IMR-90 (cell line): Measurements from ENCODE around the gene ANKIB1. TPM values are rescaled to one million over a fixed set of nuclear protein-coding genes. Genes with fewer than 3 reads are reported as not detected.

Experiments
- ATAC-seq: fragments of 200-7000 bp; cut with Tn5 transposase; 2 replicates; pipeline ENCODE4 v1.9.1; 2020; ENCODE audit warnings: low read depth, mild to moderate bottlenecking, moderate library complexity
- BruUV-seq: library from RNA; stranded (reverse); fragments of 400-500 nt; replicated peaks from 2 replicates; lab custom pipeline; 2021; lab: Mats Ljungman, UMichigan
- CTCF ChIA-PET: fragments of 300-600 bp; formaldehyde crosslinking; extraction: SDS; loops from one replicate; lab custom pipeline; 2021; ENCODE audit warnings: antibody characterized with exemption; lab: Yijun Ruan, JAX
- POLR2A ChIA-PET: fragments of 300-600 bp; sonication (Branson Sonifier 250); formaldehyde crosslinking; loops from one replicate; lab custom pipeline; 2022; ENCODE audit warnings: antibody characterized with exemption; ENCODE audit not compliant: unreplicated experiment; lab: Charles Lee
- DNase-seq: peaks from one replicate; pipeline ENCODE4 v3.0.0; 2013
- H2AFZ ChIP-seq: replicated peaks from 2 replicates; pipeline ENCODE3; 2013; ENCODE audit warnings: low read length, mild to moderate bottlenecking; ENCODE audit not compliant: poor library complexity
- H2AK5ac ChIP-seq: 2 replicates; pipeline ENCODE4 v1.6.1; 2013; ENCODE audit warnings: low read depth, low read length, inconsistent platforms
- H2AK9ac ChIP-seq: replicated peaks from 2 replicates; pipeline ENCODE3; 2013; ENCODE audit warnings: mild to moderate bottlenecking, low read depth, low read length, moderate library complexity; ENCODE audit not compliant: poor library complexity
- H2BK120ac ChIP-seq: 2 replicates; pipeline ENCODE4 v1.6.1; 2013; ENCODE audit warnings: low read depth, low read length, inconsistent platforms
- H2BK15ac ChIP-seq: 3 replicates; pipeline ENCODE4 v1.6.1; 2013; ENCODE audit warnings: low read depth, low read length, inconsistent platforms
- H2BK20ac ChIP-seq: 2 replicates; pipeline ENCODE4 v1.6.1; 2013; ENCODE audit warnings: low read depth, mild to moderate bottlenecking, inconsistent platforms, low read length, moderate library complexity
- H2BK5ac ChIP-seq: 2 replicates; pipeline ENCODE4 v1.6.1; 2013; ENCODE audit warnings: mild to moderate bottlenecking, low read depth, low read length, inconsistent platforms; ENCODE audit not compliant: poor library complexity, severe bottlenecking
- H3K14ac ChIP-seq: replicated peaks from 2 replicates; pipeline ENCODE4 v1.6.1; 2013; ENCODE audit warnings: low read depth, low read length, inconsistent platforms
- H3K18ac ChIP-seq: 2 replicates; pipeline ENCODE4 v1.6.1; 2013; ENCODE audit warnings: low read depth, low read length, control low read depth
- H3K23ac ChIP-seq: 2 replicates; pipeline ENCODE4 v1.6.1; 2013; ENCODE audit warnings: low read depth, low read length, inconsistent platforms
- H3K27ac ChIP-seq: 2 replicates; pipeline ENCODE4 v1.5.1; 2013; ENCODE audit warnings: mild to moderate bottlenecking, control low read depth, low read length; ENCODE audit not compliant: insufficient read depth
- H3K27me3 ChIP-seq: 2 replicates; pipeline ENCODE4 v1.6.1; 2013; ENCODE audit warnings: low read length; ENCODE audit not compliant: control insufficient read depth, insufficient read depth
- H3K36me3 ChIP-seq: 2 replicates; pipeline ENCODE4 v1.6.1; 2013; ENCODE audit warnings: low read length, mixed read lengths; ENCODE audit not compliant: control insufficient read depth, insufficient read depth
- H3K4ac ChIP-seq: 2 replicates; pipeline ENCODE4 v1.6.1; 2013; ENCODE audit warnings: low read depth, low read length, inconsistent platforms
- H3K4me1 ChIP-seq: 2 replicates; pipeline ENCODE4 v1.6.1; 2013; ENCODE audit warnings: low read length, mixed read lengths; ENCODE audit not compliant: control insufficient read depth, insufficient read depth
- H3K4me2 ChIP-seq: 2 replicates; pipeline ENCODE4 v1.6.1; 2013; ENCODE audit warnings: low read depth, mild to moderate bottlenecking, control low read depth, low read length, moderate library complexity
- H3K4me3 ChIP-seq: 2 replicates; pipeline ENCODE4 v1.5.1; 2013; ENCODE audit warnings: low read depth, mild to moderate bottlenecking, control low read depth, low read length, moderate library complexity; ENCODE audit not compliant: insufficient read depth
- H3K56ac ChIP-seq: 2 replicates; pipeline ENCODE4 v1.6.1; 2013; ENCODE audit warnings: low read length, inconsistent platforms; ENCODE audit not compliant: insufficient read depth; ENCODE audit errors: extremely low read depth
- H3K79me1 ChIP-seq, 2 experiments: 2 replicates each; pipeline ENCODE4 v1.6.1; 2013; ENCODE audit warnings: low read length in 2 of 2, inconsistent platforms in 1 of 2, low read depth in 1 of 2
- H3K9ac ChIP-seq: 2 replicates; pipeline ENCODE4 v1.6.1; 2013; ENCODE audit warnings: low read depth, low read length, control low read depth
- H3K9me1 ChIP-seq: 2 replicates; pipeline ENCODE4 v1.6.1; 2013; ENCODE audit warnings: low read length, inconsistent platforms; ENCODE audit not compliant: insufficient read depth
- H3K9me3 ChIP-seq: 2 replicates; pipeline ENCODE4 v1.6.1; 2013; ENCODE audit warnings: low read length; ENCODE audit not compliant: control insufficient read depth, insufficient read depth
- H4K20me1 ChIP-seq: 2 replicates; pipeline ENCODE4 v1.6.1; 2013; ENCODE audit warnings: low read length, inconsistent platforms; ENCODE audit not compliant: insufficient read depth
- H4K5ac ChIP-seq: 2 replicates; pipeline ENCODE4 v1.6.1; 2013; ENCODE audit warnings: mild to moderate bottlenecking, low read depth, low read length, control low read depth
- H4K8ac ChIP-seq, 2 experiments: 2 replicates each; pipeline ENCODE4 v1.6.1; 2013; ENCODE audit warnings: low read depth in 2 of 2, low read length in 2 of 2, control low read depth in 1 of 2, inconsistent platforms in 1 of 2
- H4K91ac ChIP-seq: 2 replicates; pipeline ENCODE4 v1.6.1; 2013; ENCODE audit warnings: low read depth, low read length, inconsistent platforms; ENCODE audit not compliant: insufficient read depth
- BHLHE40 ChIP-seq: fragments of 150-350 bp; IDR thresholded peaks from 2 replicates; pipeline ENCODE4 v1.6.1; 2016; ENCODE audit warnings: mild to moderate bottlenecking, low read depth, low read length
- CEBPB ChIP-seq: IDR thresholded peaks from 2 replicates; pipeline ENCODE4 v1.6.1; 2012; ENCODE audit warnings: low read depth, low read length, improper control_type of control experiment
- CHD1 ChIP-seq: IDR thresholded peaks from 2 replicates; pipeline ENCODE4 v1.6.1; 2012; ENCODE audit warnings: low read depth, low read length, improper control_type of control experiment
- FOS ChIP-seq: fragments of 150-350 bp; IDR thresholded peaks from 2 replicates; pipeline ENCODE4 v1.6.1; 2016; ENCODE audit warnings: low read depth, low read length
- MAFK ChIP-seq: IDR thresholded peaks from 2 replicates; pipeline ENCODE4 v1.6.1; 2012; ENCODE audit warnings: low read depth, low read length, improper control_type of control experiment
- MXI1 ChIP-seq: IDR thresholded peaks from 2 replicates; pipeline ENCODE4 v1.6.1; 2012; ENCODE audit warnings: low read depth, mild to moderate bottlenecking, low read length, moderate library complexity, borderline replicate concordance
- NFE2L2 ChIP-seq: fragments of 150-350 bp; IDR thresholded peaks from 2 replicates; pipeline ENCODE4 v1.6.1; 2016; ENCODE audit warnings: low read depth, mild to moderate bottlenecking, low read length
- POLR2A ChIP-seq: IDR thresholded peaks from 2 replicates; pipeline ENCODE4 v1.6.1; 2012; ENCODE audit warnings: mild to moderate bottlenecking, low read depth, low read length
- RAD21 ChIP-seq: IDR thresholded peaks from 2 replicates; pipeline ENCODE4 v1.6.1; 2012; ENCODE audit warnings: low read length, improper control_type of control experiment
- RCOR1 ChIP-seq: IDR thresholded peaks from 2 replicates; pipeline ENCODE4 v1.6.1; 2012; ENCODE audit warnings: mild to moderate bottlenecking, low read length, improper control_type of control experiment; ENCODE audit not compliant: insufficient replicate concordance
- RFX5 ChIP-seq: IDR thresholded peaks from 2 replicates; pipeline ENCODE4 v1.8.0; 2012; ENCODE audit warnings: low read depth, mild to moderate bottlenecking, low read length, moderate library complexity
- SMC3 ChIP-seq: fragments of 150-350 bp; IDR thresholded peaks from 2 replicates; pipeline ENCODE4 v1.6.1; 2016; ENCODE audit warnings: low read depth, mild to moderate bottlenecking, antibody characterized with exemption, low read length, moderate library complexity
- WGBS, 2 experiments: methylation state at CpG; one replicate each; pipeline versions ENCODE4 v1.1.5 to v1.1.7; 2013; ENCODE audit warnings: missing lambda C conversion rate in 2 of 2; ENCODE audit not compliant: insufficient read length in 1 of 2; ENCODE audit errors: extremely low coverage in 2 of 2; 5-methylcytosine and 5-hydroxymethylcytosine counted together
- dilution Hi-C: fragments of 300-500 bp; cut with HindIII; formaldehyde crosslinking; loops from one replicate; pipeline ENCODE4 v1.14.3; 2018; ENCODE audit warnings: low sequenced_read_pairs; ENCODE audit not compliant: unreplicated experiment
- in situ Hi-C: fragments of 300-500 bp; cut with MboI; formaldehyde crosslinking; loops from 3 replicates; pipeline ENCODE4 v1.14.3; 2019; ENCODE audit warnings: low sequenced_read_pairs, inconsistent platforms, mixed read lengths
- intact Hi-C: fragments of 100-400 bp; cut with micrococcal nuclease; formaldehyde crosslinking; loops from 2 replicates; pipeline ENCODE4 v1.10.0; 2022
- polyA plus RNA-seq, 3 experiments: library from polyadenylated mRNA; depleted of rRNA; stranded (reverse); fragments of >200 nt; gene quantifications; 2 replicates each; pipeline ENCODE4 v1.2.3, GENCODE V29; 2012; ENCODE audit warnings: low replicate concordance in 1 of 3
- total RNA-seq: library from RNA; depleted of rRNA; stranded (reverse); fragments of >200 nt; gene quantifications from 2 replicates; pipeline ENCODE4 v1.2.3, GENCODE V29; 2012
- TF ChIP-seq, protein P1 (sequence below): fragments of 150-350 bp; IDR thresholded peaks from 2 replicates; pipeline ENCODE4 v1.6.1; 2017; ENCODE audit warnings: mild to moderate bottlenecking, antibody characterized with exemption, low read length, low read depth
- TF ChIP-seq, protein P2 (sequence below): fragments of 150-350 bp; IDR thresholded peaks from 2 replicates; pipeline ENCODE4 v1.6.1; 2016; ENCODE audit warnings: low read depth, mild to moderate bottlenecking, low read length, moderate library complexity, borderline replicate concordance

Gene ANKIB1
- total and polyA plus RNA-seq, 2 of the 4 experiments (the other 2 are of a cell fraction) = 18.7 to 33.9 TPM

DNA sequence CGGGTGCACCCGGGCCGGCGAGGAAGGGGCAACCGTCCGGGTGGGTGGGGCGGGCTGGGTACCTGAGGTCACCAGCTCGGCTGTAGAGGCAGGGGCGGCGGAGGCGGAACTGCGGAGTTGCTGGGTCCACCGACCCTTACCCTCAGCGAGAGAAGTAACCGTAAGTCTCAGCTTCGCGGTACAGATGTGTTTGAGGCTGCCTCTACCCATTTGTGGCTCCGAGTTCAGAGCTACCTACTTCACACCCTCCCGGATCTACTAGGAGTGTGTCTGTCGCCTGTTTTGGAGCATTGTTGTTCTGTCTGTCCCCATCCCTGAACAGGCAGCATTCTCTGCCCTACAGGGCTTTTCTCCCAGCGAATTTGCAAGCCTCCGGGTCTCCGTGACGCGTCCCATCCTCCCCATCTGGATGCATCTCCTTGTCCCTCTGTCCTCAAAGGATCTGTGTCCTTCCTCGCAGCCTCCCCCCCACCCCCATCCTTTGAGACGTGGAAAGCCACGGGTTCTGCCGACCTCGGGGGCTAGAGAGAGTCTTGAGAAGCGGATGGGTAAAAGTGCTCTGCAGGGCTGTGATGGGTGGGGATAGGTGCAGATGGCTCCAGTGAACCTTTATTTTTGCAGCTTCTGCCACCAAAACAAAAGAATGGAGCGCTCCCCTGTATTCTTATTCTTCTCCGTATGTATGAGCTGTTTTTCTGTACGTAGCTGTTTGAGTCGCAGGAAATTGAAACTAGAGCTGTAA, 757 bp downstream of the ANKIB1 start:
- in situ Hi-C loops = no loop called here
- BruUV-seq = no TSS peak
- POLR2A ChIA-PET = no interaction called here
- TF ChIP-seq BHLHE40 = no peak
- no peak for TF ChIP-seq SMC3
- TF ChIP-seq, protein P1, sequence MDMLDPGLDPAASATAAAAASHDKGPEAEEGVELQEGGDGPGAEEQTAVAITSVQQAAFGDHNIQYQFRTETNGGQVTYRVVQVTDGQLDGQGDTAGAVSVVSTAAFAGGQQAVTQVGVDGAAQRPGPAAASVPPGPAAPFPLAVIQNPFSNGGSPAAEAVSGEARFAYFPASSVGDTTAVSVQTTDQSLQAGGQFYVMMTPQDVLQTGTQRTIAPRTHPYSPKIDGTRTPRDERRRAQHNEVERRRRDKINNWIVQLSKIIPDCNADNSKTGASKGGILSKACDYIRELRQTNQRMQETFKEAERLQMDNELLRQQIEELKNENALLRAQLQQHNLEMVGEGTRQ = no peak
- no peak for TF ChIP-seq RCOR1
- TF ChIP-seq MXI1 = no peak
- TF ChIP-seq RFX5 = no peak
- TF ChIP-seq MAFK = no peak
- TF ChIP-seq, protein P2, sequence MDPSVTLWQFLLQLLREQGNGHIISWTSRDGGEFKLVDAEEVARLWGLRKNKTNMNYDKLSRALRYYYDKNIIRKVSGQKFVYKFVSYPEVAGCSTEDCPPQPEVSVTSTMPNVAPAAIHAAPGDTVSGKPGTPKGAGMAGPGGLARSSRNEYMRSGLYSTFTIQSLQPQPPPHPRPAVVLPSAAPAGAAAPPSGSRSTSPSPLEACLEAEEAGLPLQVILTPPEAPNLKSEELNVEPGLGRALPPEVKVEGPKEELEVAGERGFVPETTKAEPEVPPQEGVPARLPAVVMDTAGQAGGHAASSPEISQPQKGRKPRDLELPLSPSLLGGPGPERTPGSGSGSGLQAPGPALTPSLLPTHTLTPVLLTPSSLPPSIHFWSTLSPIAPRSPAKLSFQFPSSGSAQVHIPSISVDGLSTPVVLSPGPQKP = no peak
- TF ChIP-seq NFE2L2 = no peak
- TF ChIP-seq CHD1 = no peak
- TF ChIP-seq RAD21 = no peak
- no peak for TF ChIP-seq POLR2A
- no peak for TF ChIP-seq FOS
- TF ChIP-seq CEBPB = no peak

More for the DNA sequence above, 757 bp downstream of the ANKIB1 start:
- no peak overlapping the region for H2BK20ac ChIP-seq
- H3K23ac ChIP-seq = peak overlapping the region; percentile 80
- peak overlapping the region; percentile 59 to 75; a peak in 3 of 4 replicates for H4K8ac ChIP-seq
- dilution Hi-C loops = no loop called here
- intact Hi-C loops = no loop called here
- H2AFZ ChIP-seq = peak overlapping the region; percentile 95
- 0% methylated on average over 6 of the region's 35 CpGs; no CpG with 5 or more reads in 1 of the 2 experiments for WGBS, 2 experiments
- peak overlapping the region; percentile 16; the same call in 1 of the 2 replicates for H4K91ac ChIP-seq
- no peaks in the 10 kb centered on the region for H3K9me3 ChIP-seq
- no peaks in the 10 kb centered on the region; the same call in 1 of the 2 replicates for H3K4me1 ChIP-seq
- no peaks in the 10 kb centered on the region for H3K27me3 ChIP-seq
- H3K79me1 ChIP-seq = peaks cover 25 to 39% of the 10 kb centered on the region in 2 experiments
- peak overlapping the region; percentile 91 for H3K9ac ChIP-seq
- H3K18ac ChIP-seq = peak overlapping the region; percentile 21
- H2BK120ac ChIP-seq = peak overlapping the region; percentile 31; the same call in 1 of the 2 replicates
- no peaks in the 10 kb centered on the region for H3K36me3 ChIP-seq
- H3K4me3 ChIP-seq = peak overlapping the region; percentile 83
- H2AK5ac ChIP-seq = peak overlapping the region; percentile 52
- peak overlapping the region; percentile 44; the same call in 1 of the 2 replicates for H4K5ac ChIP-seq
- H2BK15ac ChIP-seq = no peak overlapping the region
- DNase-seq = peak; percentile 18
- peak overlapping the region; percentile 93 for H3K27ac ChIP-seq
- peak overlapping the region; percentile 44; the same call in 1 of the 2 replicates for H3K4ac ChIP-seq
- CTCF ChIA-PET = interaction anchor here (0.6 to 0.9 kb wide), 2 partner anchors 49 to 155 kb away, joined by 3 read pairs; no protein-coding TSS in a partner anchor
- peak overlapping the region; percentile 90 for H2BK5ac ChIP-seq
- peak overlapping the region; percentile 57; the same call in 1 of the 2 replicates for H3K56ac ChIP-seq
- H2AK9ac ChIP-seq = peak overlapping the region; percentile 84
- ATAC-seq = peak; percentile 41
- H3K14ac ChIP-seq = peak overlapping the region; percentile 41
- no peaks in the 10 kb centered on the region for H3K9me1 ChIP-seq
- H3K4me2 ChIP-seq = peak overlapping the region; percentile 94
- H4K20me1 ChIP-seq = no peaks in the 10 kb centered on the region; the same call in 1 of the 2 replicates
